Measurements from ENCODE around the gene KIF5B. TPM values are rescaled to one million over a fixed set of nuclear protein-coding genes. Genes with fewer than 3 reads are reported as not detected.

The KIF5B gene
- total and polyA plus RNA-seq, 9 of the 15 experiments (the other 6 are each of a cell fraction or from before 2014, with no cell fraction given) = 24.4 to 94.4 (median 68.9) TPM

DNA sequence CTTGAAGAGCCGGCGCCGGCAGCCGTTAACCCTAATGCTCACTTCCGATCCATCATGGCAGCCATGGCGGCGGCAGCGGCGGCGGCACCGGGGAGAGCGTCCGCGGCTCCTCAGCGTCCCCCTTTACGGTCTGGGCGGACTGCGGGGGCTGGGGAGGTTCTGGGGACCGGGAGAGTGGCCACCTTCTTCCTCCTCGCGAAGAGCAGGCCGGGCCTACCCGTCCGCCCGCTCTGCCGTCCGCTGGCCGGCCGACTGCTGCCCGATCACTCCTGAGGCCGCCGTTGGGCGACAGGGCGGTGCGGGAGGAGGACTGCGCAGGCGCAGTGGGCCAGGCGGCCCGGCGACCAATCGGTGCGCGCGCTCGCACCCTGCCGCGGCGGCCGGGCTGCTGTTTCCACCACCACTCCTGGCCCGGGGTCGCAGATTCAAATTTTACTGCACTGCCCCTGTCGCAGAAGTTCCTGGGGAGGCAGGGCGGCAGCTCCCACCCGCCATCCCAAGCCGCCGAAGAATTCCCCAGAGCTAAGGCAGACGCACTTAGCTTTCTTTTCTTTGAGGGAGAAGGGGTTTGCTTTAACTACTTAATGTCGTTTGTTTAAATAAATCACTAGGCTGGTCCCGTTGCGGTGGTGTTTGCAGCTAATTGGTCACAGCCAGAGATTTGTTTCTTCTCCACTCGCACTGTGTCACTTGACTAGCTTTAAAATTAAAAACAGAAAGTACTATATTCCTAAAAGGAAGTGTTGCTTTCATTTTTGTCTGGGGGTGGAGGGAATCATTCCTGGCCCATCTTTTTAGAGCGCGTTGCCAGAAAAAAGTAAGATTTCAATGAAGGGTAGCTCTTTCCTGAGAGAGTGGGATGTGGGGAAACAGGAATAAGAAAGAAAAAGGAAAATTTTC is at the start of gene KIF5B (continued):
- TF ChIP-seq, protein P1, sequence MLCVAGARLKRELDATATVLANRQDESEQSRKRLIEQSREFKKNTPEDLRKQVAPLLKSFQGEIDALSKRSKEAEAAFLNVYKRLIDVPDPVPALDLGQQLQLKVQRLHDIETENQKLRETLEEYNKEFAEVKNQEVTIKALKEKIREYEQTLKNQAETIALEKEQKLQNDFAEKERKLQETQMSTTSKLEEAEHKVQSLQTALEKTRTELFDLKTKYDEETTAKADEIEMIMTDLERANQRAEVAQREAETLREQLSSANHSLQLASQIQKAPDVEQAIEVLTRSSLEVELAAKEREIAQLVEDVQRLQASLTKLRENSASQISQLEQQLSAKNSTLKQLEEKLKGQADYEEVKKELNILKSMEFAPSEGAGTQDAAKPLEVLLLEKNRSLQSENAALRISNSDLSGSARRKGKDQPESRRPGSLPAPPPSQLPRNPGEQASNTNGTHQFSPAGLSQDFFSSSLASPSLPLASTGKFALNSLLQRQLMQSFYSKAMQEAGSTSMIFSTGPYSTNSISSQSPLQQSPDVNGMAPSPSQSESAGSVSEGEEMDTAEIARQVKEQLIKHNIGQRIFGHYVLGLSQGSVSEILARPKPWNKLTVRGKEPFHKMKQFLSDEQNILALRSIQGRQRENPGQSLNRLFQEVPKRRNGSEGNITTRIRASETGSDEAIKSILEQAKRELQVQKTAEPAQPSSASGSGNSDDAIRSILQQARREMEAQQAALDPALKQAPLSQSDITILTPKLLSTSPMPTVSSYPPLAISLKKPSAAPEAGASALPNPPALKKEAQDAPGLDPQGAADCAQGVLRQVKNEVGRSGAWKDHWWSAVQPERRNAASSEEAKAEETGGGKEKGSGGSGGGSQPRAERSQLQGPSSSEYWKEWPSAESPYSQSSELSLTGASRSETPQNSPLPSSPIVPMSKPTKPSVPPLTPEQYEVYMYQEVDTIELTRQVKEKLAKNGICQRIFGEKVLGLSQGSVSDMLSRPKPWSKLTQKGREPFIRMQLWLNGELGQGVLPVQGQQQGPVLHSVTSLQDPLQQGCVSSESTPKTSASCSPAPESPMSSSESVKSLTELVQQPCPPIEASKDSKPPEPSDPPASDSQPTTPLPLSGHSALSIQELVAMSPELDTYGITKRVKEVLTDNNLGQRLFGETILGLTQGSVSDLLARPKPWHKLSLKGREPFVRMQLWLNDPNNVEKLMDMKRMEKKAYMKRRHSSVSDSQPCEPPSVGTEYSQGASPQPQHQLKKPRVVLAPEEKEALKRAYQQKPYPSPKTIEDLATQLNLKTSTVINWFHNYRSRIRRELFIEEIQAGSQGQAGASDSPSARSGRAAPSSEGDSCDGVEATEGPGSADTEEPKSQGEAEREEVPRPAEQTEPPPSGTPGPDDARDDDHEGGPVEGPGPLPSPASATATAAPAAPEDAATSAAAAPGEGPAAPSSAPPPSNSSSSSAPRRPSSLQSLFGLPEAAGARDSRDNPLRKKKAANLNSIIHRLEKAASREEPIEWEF (CRISPR knock-in tag; IDR thresholded peaks at IDR 0.05) = no peak
- TF ChIP-seq, protein P2, sequence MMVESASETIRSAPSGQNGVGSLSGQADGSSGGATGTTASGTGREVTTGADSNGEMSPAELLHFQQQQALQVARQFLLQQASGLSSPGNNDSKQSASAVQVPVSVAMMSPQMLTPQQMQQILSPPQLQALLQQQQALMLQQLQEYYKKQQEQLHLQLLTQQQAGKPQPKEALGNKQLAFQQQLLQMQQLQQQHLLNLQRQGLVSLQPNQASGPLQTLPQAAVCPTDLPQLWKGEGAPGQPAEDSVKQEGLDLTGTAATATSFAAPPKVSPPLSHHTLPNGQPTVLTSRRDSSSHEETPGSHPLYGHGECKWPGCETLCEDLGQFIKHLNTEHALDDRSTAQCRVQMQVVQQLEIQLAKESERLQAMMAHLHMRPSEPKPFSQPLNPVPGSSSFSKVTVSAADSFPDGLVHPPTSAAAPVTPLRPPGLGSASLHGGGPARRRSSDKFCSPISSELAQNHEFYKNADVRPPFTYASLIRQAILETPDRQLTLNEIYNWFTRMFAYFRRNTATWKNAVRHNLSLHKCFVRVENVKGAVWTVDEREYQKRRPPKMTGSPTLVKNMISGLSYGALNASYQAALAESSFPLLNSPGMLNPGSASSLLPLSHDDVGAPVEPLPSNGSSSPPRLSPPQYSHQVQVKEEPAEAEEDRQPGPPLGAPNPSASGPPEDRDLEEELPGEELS (CRISPR knock-in tag; IDR thresholded peaks at IDR 0.05; ENCODE audit: borderline replicate concordance) = peak; percentile 44; the same call in 1 of the 2 replicates
- TF ChIP-seq, protein P3, sequence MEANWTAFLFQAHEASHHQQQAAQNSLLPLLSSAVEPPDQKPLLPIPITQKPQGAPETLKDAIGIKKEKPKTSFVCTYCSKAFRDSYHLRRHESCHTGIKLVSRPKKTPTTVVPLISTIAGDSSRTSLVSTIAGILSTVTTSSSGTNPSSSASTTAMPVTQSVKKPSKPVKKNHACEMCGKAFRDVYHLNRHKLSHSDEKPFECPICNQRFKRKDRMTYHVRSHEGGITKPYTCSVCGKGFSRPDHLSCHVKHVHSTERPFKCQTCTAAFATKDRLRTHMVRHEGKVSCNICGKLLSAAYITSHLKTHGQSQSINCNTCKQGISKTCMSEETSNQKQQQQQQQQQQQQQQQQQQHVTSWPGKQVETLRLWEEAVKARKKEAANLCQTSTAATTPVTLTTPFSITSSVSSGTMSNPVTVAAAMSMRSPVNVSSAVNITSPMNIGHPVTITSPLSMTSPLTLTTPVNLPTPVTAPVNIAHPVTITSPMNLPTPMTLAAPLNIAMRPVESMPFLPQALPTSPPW (CRISPR knock-in tag; IDR thresholded peaks at IDR 0.05) = no peak
- TF ChIP-seq MIER1 (IDR thresholded peaks at IDR 0.05; ENCODE audit: low read depth) (no peak), SMARCE1 (IDR thresholded peaks at IDR 0.05) (0 out of 2 replicates have a peak, but pooled peaks have one; percentile 11), EHMT2 (IDR thresholded peaks at IDR 0.05) (no peak), ZNF589 (CRISPR knock-in tag; IDR thresholded peaks at IDR 0.05; ENCODE audit: low read depth) (0 out of 2 replicates have a peak, but pooled peaks have one; percentile 48), NFATC3 (IDR thresholded peaks at IDR 0.05) (no peak), SRSF3 (IDR thresholded peaks at IDR 0.05; ENCODE audit: insufficient read depth, low read length) (no peak), RNF2 (IDR thresholded peaks at IDR 0.05) (0 out of 2 replicates have a peak, but pooled peaks have one; percentile 29), MBD2 (IDR thresholded peaks at IDR 0.05; ENCODE audit: borderline replicate concordance, low read depth) (peak; percentile 70; the same call in 1 of the 2 replicates), ZBTB2 (IDR thresholded peaks at IDR 0.05) (peak; percentile 64; the same call in 1 of the 2 replicates), SFPQ (IDR thresholded peaks at IDR 0.05; ENCODE audit: low read depth, low read length) (no peak)

Measured in K562 (cell line).